Activated B cell treated with CpG ODN at 0.5 μM for 24 hours (primary cell): Measurements from ENCODE around the gene SF3B6. TPM values are rescaled to one million over a fixed set of nuclear protein-coding genes. Genes with fewer than 3 reads are reported as not detected.

Source experiments
- ATAC-seq: fragments of 200-7000 bp; cut with Tn5 transposase; one replicate; pipeline ENCODE4 v1.10.0; 2021; ENCODE audit warnings: low read depth, mild to moderate bottlenecking, moderate library complexity
- CTCF ChIA-PET: fragments of 350-600 bp; sonication (Branson Sonifier 250); formaldehyde crosslinking; loops from one replicate; lab custom pipeline; 2021; ENCODE audit warnings: antibody characterized with exemption; lab: Charles Lee
- POLR2A ChIA-PET: fragments of 350-600 bp; sonication (Branson Sonifier 250); formaldehyde crosslinking; loops from one replicate; lab custom pipeline; 2021; ENCODE audit warnings: antibody characterized with exemption; lab: Charles Lee
- DNase-seq: peaks from one replicate; pipeline ENCODE4 v3.0.0; 2022
- H3K27ac Mint-ChIP-seq: one replicate; pipeline ENCODE4 v1.8.0; 2020; ENCODE audit warnings: mixed read lengths
- H3K27me3 Mint-ChIP-seq: one replicate; pipeline ENCODE4 v1.8.0; 2021; ENCODE audit warnings: mixed read lengths
- H3K36me3 Mint-ChIP-seq: one replicate; pipeline ENCODE4 v1.8.0; 2021; ENCODE audit warnings: low read depth, mixed read lengths
- H3K4me1 Mint-ChIP-seq: one replicate; pipeline ENCODE4 v1.8.0; 2021; ENCODE audit warnings: mixed read lengths
- H3K4me3 Mint-ChIP-seq: one replicate; pipeline ENCODE4 v1.8.0; 2020; ENCODE audit warnings: mild to moderate bottlenecking, mixed read lengths
- H3K9me3 Mint-ChIP-seq: one replicate; pipeline ENCODE4 v1.8.0; 2020; ENCODE audit warnings: mixed read lengths
- intact Hi-C: fragments of 100-400 bp; cut with micrococcal nuclease; formaldehyde crosslinking; loops from one replicate; pipeline ENCODE4 v1.15.1; 2024
- total RNA-seq: library from RNA; stranded (reverse); gene quantifications from 2 replicates; pipeline ENCODE4 v1.2.3, GENCODE V29; 2022
- TF ChIP-seq, protein P1 (sequence below): fragments of 200-600 bp; IDR thresholded peaks from one replicate; pipeline ENCODE4 v1.8.0; 2022; ENCODE audit warnings: antibody characterized with exemption, mild to moderate bottlenecking

Gene SF3B6
- total RNA-seq, 1 donor from 2014 or later = 70.4 TPM

DNA sequence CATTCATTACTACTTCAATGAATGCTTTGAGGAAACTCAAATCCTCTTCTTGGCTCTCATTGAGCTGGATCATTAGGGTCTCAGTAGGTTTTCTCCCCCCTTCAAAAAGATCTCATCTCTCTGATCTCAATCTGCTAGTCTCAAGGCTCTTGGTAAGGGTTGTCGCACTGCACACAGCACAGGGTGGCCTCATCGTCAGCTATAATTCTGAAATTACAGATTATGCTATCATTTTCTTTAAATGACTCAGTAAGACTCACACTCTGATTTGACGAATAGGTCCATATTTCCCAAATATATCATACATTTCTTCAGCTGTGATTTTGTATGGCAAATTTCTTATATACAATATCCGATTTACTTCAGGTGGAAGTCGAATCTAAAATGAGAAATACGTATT is 2.3 kb downstream of the SF3B6 start:
- POLR2A ChIA-PET = interaction anchor here (1.0 to 2.1 kb wide), 2 partner anchors 10 to 147 kb away, joined by 3 to 4 read pairs; partner anchors contain the start of genes ATAD2B and TP53I3
- CTCF ChIA-PET = interaction anchor here (0.8 kb wide), 1 partner anchor 11 kb away, joined by 4 read pairs; the partner anchor contains the start of gene TP53I3
- H3K9me3 Mint-ChIP-seq = no peaks in the 10 kb centered on the region
- H3K4me1 Mint-ChIP-seq = peaks cover 28% of the 10 kb centered on the region
- intact Hi-C loops = no loop called here
- TF ChIP-seq, protein P1, sequence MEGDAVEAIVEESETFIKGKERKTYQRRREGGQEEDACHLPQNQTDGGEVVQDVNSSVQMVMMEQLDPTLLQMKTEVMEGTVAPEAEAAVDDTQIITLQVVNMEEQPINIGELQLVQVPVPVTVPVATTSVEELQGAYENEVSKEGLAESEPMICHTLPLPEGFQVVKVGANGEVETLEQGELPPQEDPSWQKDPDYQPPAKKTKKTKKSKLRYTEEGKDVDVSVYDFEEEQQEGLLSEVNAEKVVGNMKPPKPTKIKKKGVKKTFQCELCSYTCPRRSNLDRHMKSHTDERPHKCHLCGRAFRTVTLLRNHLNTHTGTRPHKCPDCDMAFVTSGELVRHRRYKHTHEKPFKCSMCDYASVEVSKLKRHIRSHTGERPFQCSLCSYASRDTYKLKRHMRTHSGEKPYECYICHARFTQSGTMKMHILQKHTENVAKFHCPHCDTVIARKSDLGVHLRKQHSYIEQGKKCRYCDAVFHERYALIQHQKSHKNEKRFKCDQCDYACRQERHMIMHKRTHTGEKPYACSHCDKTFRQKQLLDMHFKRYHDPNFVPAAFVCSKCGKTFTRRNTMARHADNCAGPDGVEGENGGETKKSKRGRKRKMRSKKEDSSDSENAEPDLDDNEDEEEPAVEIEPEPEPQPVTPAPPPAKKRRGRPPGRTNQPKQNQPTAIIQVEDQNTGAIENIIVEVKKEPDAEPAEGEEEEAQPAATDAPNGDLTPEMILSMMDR = no peak
- H3K36me3 Mint-ChIP-seq = peaks cover 54% of the 10 kb centered on the region
- H3K4me3 Mint-ChIP-seq = no peak overlapping the region
- ATAC-seq (no peak), DNase-seq (no peak)
- no peaks in the 10 kb centered on the region for H3K27me3 Mint-ChIP-seq
- no peak overlapping the region for H3K27ac Mint-ChIP-seq

DNA sequence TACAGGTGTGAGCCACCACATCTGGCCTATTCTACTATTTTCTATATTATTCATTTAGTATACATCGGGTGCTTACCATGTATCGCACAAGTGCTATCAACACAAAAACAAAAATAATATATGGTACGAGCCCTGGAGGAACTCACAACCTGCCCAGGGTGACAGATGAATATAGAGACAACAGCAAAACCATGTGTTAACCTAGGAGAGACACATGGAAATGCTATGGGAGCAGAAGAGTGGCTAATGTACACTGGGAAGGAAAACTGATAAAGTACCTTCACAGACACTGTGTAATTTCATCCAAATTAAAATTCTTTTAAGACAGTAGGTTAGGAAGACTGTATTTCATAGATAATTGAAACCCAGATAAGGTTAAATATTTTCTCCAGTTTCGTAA is 3.9 kb downstream of the SF3B6 start:
- H3K4me1 Mint-ChIP-seq = peaks cover 21% of the 10 kb centered on the region
- no peaks in the 10 kb centered on the region for H3K27me3 Mint-ChIP-seq
- no peak overlapping the region for H3K27ac Mint-ChIP-seq
- no peak for DNase-seq
- peaks cover 69% of the 10 kb centered on the region for H3K36me3 Mint-ChIP-seq
- TF ChIP-seq, protein P1 = no peak
- no peak for ATAC-seq
- H3K4me3 Mint-ChIP-seq = no peak overlapping the region
- ChIA-PET CTCF (interaction anchor here (1.5 kb wide), 1 partner anchor 12 kb away, joined by 10 read pairs; the partner anchor contains the start of gene TP53I3), POLR2A (interaction anchor here (2.1 kb wide), 1 partner anchor 12 kb away, joined by 4 read pairs; the partner anchor contains the start of gene TP53I3)
- intact Hi-C loops = no loop called here
- no peaks in the 10 kb centered on the region for H3K9me3 Mint-ChIP-seq

DNA sequence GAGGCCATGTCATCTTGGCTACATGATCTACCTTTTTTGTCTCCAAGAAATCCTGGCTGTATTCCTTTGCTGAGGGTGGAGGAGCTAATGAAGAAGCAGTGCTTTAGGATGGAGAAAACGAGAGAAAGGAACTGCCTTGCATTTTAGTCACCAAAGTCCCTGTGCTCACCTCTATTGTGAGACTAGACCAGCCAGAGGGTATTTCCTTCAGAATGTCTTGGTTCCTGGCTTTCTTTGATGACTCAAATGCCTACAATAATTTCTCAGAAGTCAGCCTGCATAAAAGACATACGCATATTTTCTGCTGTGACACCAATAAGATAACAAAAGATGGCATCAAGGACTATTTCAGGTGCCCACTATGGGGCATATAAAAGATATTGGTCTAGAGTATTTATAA is 10.8 kb downstream of the SF3B6 start:
- H3K27ac Mint-ChIP-seq = no peak overlapping the region
- no peak for ATAC-seq
- POLR2A ChIA-PET = interaction anchor here (0.6 kb wide), 1 partner anchor 30 kb away, joined by 3 read pairs; no protein-coding TSS in a partner anchor
- intact Hi-C loops = no loop called here
- no peaks in the 10 kb centered on the region for H3K4me1 Mint-ChIP-seq
- no peaks in the 10 kb centered on the region for H3K27me3 Mint-ChIP-seq
- CTCF ChIA-PET = interaction anchor here (3.4 kb wide), 1 partner anchor 241 kb away, joined by 14 read pairs; no protein-coding TSS in a partner anchor
- TF ChIP-seq, protein P1 = no peak
- no peak for DNase-seq
- H3K9me3 Mint-ChIP-seq = no peaks in the 10 kb centered on the region
- peaks cover 50% of the 10 kb centered on the region for H3K36me3 Mint-ChIP-seq
- H3K4me3 Mint-ChIP-seq = no peak overlapping the region

DNA sequence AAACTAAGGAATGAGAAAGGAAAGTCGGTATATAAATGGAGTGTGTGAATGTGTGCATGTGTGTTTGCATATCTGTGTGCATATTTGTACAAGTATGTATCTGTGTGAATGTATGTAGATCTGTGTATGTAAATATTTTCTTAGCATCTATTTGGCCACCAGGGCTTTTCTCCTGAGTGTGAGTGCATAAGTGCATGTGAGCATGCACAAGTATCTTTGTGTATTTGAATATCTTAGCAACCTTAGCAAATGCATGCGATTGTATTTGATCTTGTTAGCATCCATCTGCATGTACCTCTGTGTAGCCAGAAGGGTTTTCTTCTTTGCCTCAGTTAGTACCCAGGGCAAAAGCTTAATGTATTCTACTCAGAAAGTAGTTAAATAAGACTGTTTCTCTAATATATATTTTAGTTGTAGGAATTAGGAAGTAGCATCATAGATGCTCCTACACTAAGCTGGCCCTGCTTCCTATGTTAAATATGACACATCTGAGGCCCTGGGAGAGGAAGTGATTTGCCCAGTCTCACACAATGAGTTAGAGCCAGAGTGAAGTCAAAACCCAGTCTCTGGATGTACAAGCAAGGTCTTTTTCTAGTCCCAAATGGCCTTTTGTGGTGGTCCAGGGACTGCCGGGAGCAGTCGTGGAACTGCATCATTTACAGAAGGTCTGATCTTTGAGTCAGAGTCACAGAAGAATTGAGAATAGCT is 17.4 kb downstream of the SF3B6 start:
- Mint-ChIP-seq H3K36me3 (no peaks in the 10 kb centered on the region), H3K27me3 (no peaks in the 10 kb centered on the region)

DNA sequence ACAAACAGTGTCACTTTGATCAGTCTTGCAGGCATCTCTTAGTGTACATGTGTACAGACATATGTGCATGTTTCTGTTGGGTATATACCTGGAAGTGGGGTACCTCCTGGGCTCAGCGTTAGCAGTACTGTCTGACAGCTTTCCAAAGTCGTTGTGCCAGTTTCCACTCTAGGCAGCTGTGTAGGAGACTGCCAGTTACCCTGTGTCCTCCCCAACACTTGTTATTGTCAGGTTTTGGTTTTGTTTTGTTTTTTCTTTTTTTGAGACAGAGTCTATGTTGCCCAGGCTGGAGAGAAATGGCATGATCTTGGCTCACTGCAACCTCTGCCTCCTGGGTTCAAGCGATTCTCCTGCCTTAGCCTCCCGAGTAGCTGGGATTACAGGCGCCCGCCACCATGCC is 20.4 kb downstream of the SF3B6 start:
- no peak for DNase-seq
- ChIA-PET CTCF (no interaction called here), POLR2A (no interaction called here)
- Mint-ChIP-seq H3K4me3 (no peak overlapping the region), H3K27me3 (no peaks in the 10 kb centered on the region), H3K36me3 (no peaks in the 10 kb centered on the region), H3K27ac (no peak overlapping the region), H3K9me3 (no peaks in the 10 kb centered on the region), H3K4me1 (no peaks in the 10 kb centered on the region)
- no peak for ATAC-seq
- intact Hi-C loops = no loop called here
- TF ChIP-seq, protein P1 = no peak

More for the DNA sequence above, 17.4 kb downstream of the SF3B6 start:
- TF ChIP-seq, protein P1 = no peak
- ChIA-PET CTCF (no interaction called here), POLR2A (interaction anchor here (0.6 to 0.8 kb wide), 2 partner anchors 17 to 18 kb away, joined by 3 to 10 read pairs; no protein-coding TSS in a partner anchor)
- DNase-seq (no peak), ATAC-seq (no peak)
- Mint-ChIP-seq H3K9me3 (no peaks in the 10 kb centered on the region), H3K4me3 (no peak overlapping the region), H3K27ac (no peak overlapping the region), H3K4me1 (no peaks in the 10 kb centered on the region)
- intact Hi-C loops = no loop called here
